HG03025 (cell line): Measurements from ENCODE around the gene DVL2.

Experiments used
- ATAC-seq: cut with Tn5 transposase; IDR thresholded peaks from one replicate; pipeline ENCODE4 v1.9.1; 2021; ENCODE audit warnings: mild to moderate bottlenecking, moderate library complexity; ENCODE audit not compliant: unreplicated experiment, low FRiP score

The DVL2 gene

DNA sequence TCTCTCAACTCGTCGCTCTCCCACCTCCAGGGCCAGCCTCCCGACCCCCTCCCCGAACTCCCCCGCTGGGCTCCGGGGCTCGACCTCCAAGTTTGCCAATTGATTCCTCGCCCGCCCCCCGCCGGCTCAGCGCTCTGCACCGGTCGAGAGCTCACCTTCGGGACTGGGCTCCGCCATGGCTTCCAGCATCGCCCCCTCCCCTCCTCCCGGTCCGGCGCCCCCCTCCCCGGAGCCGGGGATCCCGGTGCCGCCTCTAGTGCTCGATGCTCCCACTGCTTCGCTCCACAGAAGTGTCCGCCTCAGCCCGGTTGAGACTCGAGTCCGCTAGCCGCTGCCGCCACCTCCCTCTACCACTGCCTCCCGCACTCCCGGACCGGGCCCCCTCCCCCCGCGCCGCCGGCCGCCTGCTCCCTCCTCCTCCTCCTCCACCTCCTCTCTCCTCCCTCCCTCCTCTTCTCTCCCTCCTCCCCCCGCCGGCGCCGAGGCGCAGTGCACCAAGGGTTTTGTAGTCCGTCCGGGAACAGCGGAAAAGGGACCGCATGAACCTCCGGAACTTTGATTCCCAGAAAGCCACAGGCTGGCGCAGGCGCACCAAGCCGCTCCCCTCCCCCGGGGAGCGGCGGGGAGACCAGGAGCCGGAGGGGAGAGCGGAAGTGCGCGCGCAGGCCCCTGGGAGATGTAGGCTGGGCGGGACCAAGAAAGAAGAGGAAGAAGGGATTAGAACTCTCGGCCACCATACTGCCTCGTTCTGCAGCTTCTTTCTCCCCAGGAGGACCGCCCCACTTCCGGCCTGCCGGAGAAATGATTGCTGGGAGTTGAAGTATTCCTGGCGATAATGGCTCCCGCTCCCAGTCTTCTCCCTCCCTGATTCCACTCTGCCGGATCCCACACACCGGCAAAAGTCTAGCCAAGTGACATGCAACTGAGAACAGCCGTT, 5.0 kb upstream of the DVL2 start, which contains the start of gene PHF23:
TSS of gene PHF23 (minus strand) at position 367 of the 937 bp plus-strand sequence. CDS start at position 189, 178 bp downstream.
- peak; percentile 50 for ATAC-seq

DNA sequence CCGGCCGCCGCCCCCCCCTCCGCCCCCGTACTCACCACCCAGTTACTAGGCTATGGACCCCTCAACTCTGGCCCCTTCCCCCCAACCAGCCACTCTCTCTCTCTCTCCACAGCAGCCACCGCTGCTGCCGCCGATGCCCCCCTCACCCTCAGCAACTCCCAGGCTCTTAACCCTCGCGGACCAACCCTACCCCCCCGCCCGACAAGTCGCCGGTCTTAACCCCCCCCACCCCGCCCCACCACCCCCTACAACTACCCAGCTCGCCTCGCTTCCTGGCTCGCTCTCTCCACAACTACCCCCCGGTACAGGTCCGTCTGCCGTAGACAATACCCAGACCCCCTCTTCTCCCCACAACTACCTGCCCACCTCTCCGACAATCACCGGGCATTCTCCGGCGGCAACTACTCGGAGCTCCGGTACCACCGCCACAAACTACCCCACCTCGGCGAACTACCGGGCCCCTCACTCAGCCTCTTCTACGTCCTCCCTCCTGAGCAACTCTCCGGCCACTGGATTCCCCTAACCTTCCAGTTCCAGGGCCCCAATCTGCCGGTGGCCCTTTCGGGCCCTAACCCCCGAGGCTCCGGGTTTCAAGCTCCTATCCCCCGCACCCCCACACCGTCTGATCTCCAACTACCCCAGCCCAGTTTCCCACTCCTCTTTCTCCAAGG, 4.2 kb upstream of the DVL2 start:
- ATAC-seq: no peak

DNA sequence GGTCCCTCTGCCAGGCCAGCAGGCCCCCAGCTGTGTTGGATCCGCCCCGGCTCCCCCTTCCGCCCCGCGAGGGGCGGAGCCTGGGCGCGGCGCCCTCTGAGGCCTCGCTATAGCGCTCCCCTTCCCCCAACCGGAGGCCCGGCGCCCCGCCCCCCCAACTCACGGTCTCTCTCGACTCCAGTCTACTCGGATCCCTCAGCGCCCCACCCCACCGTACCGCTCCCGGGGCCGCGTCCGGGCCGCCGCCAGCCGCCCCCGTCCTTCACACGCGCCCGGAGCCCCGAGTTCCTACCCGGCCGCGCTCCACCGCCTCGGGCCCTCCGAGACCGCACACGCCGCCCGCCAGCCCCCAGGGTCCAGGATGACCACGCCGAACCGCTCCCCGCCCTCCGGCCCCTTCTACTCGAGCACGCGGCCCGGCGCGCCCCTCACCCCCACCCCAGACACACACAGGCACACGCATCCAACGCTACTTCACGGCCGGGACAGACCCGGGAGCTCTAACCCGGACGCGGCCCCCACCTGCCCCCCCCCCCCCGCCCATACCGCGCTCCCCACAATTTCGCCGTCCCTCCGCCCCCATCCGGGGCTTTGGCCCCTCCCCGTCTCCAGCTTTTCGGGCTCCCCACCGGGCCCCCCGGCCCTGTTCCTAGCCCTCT, 3.6 kb upstream of the DVL2 start:
- ATAC-seq: no peak

DNA sequence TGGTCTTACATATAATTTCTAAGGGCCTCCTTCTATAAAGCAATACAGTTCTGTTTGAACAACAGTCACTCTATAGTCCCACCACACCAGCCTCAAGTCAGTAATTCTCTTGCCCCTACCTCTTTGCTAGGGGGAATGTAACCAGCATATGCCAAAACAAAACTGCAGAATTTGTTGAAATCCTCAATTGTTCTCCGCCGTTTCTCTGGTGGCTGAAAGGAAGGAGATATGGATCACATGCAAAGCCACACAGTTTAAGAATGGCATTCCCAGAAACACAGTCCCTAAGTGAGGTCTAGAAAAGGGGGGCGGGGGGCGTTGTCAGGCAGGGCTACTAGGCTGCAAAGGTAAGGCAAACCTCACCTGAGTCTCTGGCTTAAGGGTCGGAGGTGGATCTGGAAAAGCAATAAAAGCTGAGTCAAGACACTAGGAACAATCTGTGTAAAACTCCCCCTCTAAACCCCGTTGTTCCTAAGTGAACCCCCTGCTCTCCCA, 3.0 kb upstream of the DVL2 start:
- no peak for ATAC-seq

DNA sequence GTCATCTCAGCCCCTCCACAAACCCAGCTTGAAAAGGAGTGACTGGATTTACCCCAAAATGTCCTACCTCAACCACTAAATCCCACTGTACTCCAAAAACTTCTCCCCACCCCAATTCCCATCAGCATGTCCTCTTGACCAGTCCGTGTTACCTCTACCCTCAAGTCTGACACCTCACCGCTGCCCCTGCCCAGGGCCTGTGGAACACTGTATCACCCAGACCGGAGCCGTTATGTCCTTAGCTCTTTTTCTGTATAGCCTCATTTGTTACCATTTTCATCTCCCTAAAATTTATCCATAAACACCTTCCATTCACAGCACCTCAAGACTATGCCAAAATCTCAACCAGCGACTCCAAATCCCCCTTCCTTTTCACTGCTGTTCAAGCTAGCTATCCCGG, 2.5 kb upstream of the DVL2 start:
- no peak for ATAC-seq

DNA sequence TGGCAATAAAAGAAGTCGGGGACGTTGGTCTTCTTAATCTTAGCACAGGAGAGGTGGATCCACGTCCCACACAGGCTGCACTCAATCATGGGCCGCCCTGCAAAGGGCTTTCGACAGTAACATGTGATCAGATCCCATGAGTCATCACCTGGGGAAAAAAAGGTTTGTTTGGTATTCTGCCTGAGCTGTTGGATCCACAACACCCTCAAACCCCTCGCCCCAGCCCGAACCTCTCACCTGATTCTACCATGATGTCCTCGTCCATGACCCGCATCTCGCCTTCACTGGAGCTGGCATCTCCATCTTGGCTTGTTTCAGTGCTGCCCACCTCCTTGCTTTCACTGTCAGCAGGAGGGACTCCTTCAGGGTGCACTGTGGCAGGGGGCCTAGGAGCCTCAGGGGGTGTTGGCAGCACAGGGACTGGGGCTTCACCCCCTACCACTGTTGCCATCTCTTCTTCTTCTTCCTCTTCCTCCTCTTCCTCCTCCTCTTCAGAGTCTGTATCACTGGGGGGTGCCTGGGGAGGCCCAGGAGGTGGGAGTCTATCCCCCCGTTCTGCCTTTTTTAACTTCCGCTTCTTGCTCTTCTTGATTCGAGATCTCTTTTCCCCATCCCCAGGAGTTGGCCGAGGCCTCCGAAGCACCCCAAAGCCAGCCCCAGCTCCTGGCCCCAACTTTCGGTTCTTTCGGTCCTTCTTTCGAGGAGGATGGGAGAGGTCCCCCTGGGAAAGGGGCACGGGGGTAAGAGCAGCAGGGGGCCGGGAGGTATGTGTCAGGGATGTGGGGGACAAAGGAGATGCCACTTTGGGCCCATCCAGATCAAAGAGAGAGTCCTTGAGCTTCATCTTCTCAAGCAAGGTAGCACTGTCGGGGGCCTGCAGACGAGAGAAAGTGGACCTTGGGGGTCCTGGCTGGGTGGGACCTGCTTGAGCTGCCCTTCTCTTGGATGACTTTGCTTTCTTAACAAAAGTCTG, 1.7 kb upstream of the DVL2 start:
- ATAC-seq: no peak

DNA sequence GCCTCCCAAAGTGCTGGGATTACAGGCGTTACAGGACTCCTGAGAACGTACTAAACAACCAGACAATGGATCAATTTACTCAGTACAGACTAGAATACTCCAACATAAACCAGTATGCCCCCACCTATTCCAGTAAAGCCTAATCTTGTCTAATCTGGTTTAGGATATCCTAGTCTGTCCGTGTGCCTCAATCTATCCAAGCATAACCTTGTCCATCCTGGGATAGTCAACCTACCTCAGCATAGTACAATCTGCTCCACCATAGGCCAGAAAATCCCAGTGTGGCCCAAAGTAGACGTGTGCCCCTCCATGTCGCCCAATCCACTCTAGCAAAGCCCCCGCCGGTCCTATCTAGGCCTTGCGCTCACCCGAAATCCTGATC, 625 bp downstream of the DVL2 start:
- ATAC-seq: no peak

DNA sequence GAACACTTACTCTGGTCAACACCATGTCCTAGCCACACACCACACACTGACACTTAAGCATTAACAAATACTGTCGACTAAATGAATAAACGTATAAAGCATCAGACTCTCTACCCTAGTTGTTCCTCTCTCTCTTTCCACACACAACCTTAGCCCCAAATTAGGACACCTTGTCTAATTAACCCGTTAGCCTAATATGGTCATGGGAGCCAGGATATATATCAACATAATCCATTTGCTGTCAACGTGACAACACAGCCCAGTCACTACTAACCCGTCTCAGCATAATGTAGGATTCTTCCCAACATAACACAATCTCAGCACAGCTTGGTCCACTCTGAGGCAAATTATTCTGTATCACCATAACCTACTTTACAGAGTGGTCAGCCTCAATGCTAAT, 2.2 kb downstream of the DVL2 start:
- ATAC-seq: no peak

DNA sequence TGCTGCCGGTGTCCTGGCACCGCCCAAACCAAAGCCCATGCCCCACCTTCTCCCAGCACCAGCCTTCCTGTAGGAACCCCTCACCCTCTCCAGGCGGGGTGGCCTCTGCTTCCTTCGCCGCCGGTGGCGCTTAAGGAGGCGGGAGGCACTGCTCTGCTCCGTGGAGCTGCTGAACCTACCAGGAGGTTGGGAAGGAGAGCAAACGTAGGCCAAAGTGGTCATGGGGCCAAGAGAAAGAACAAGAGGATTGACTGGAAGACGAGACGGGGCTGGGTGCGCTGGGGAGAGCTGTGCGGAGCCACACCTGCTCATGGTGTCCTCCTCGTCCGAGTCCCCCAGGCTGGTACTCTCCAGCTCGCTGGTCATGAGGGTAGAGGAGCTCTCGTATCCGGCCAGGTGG, 4.8 kb downstream of the DVL2 start:
- no peak for ATAC-seq

DNA sequence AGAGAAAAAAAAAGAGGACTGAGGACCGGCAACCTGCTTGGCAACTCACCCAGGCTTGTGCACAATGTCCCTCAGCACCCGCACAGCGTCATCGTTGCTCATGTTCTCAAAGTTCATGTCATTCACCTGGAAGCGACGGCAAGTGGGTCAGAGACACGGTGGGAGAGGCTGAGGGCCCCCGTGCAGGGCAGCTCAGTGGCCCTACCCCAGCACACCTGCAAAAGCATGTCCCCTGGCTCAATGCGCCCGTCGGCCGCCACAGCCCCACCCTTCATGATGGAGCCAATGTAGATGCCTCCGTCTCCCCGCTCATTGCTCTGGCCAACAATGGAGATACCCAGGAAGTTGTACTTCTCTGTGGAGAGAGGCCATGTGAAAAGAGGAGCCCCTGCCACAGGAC, 5.4 kb downstream of the DVL2 start:
- no peak for ATAC-seq

DNA sequence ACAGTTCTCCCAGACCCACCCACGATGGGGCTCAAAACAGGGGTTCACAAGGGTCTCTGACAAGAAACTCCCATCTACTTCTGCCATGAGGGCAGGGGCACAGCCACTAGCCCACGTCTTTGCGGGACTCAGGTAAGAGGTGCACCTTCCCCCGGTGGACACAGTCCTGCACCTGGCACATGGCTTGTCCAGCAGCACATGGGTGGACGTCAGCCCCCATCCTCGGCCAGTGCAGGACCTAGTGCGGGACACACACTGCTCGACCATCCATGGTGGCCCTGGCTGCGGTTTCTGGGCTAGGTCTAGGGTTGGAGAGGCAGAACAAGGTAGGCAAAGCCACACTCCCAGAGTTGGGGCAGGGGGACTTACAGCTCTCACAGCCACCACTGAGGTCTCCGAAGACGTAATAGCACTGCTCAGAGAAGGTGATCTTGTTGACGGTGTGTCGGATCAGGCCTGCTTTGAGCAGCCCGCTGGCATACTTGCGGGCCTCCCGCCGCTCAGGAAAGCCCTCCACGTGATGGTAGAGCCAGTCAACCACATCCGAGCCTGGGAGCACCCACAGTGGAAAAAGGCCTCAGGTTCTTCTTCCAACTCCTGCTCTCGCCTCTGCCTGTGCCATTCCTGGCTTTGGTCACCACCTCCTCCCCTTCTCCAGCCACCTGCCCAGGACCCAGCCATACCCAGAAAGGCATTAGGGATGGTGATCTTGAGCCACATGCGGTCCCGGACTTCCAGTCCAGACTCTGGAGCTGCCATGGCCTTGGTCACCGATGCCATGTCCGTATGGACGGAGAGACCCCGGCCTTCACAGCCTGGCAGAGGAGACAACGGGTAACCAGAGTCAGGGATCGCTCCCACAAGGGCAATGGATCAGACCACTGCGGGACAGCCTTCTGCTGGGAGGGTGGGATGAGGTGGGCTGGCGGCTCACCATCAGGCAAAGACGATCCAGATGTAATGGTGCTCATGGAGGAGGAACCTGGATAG, 7.3 kb downstream of the DVL2 start:
- ATAC-seq: no peak

DNA sequence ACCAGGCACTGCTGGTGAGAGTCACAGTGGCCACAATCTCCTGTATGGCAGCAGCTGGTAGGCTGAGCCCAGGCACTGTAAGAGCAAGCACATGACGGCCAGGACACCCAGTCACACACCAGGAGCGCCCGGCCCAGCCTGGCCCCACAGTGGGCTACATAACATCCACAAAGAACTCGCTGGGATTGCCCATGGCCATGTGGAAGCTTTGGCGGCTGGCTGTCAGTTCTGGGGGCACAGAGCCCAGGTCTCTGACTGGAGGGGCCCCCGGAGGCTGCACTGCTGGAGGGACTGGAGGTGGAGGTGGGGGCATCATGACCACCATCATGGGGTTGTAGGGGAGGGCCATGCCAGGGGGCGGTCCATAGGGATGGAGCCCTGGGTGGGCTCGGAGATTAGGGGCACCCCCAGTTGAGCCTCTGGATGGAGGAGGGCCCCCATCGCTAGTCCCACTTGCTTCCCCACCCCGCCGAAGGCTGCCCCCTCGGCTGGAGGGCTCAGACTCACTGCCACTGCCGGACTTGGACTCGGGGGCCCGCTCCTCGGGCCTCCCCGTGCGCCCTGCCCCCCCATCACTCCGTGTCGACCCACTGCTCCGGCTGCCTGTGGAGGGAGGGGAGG, 8.5 kb downstream of the DVL2 start:
- ATAC-seq: no peak

DNA sequence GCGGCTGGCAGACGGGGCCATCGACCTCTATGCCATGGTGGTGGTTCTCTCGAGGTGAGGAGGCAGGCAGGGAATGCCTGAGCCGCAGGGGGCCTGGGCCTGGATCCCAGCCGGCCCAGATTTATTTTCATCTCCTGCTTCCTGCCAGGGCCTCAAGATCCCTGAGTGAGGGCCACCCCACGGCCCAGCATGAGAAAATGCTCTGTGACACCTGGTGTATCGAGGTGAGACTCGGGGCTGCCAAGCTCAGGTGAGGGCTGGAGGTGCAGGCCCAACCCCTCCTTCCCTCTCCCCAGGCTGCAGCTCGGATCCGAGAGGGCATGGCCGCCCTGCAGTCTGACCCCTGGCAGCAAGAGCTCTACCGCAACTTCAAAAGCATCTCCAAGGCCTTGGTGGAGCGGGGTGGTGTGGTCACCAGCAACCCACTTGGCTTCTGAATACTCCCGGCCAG, 9.6 kb downstream of the DVL2 start:
- ATAC-seq: no peak

DNA sequence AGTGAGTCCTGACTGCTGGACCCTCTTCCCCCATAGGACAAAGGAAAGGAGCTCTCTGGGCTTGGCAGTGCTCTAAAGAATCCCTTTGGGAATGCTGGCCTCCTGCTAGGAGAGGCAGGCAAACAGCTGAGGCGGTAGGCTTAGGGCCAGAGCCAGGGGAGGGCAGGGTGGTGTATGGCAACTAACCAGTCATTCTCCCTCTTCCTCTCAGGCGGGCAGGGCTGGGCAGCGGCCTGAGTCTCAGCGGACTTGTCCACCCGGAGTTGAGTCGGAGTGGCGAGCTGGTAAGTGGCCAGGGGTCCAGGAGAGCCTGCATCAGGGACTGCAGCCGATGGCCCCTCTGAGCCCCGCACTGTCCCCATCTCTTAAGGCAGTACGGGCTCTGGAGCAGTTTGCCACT, 10.2 kb downstream of the DVL2 start:
- no peak for ATAC-seq

DNA sequence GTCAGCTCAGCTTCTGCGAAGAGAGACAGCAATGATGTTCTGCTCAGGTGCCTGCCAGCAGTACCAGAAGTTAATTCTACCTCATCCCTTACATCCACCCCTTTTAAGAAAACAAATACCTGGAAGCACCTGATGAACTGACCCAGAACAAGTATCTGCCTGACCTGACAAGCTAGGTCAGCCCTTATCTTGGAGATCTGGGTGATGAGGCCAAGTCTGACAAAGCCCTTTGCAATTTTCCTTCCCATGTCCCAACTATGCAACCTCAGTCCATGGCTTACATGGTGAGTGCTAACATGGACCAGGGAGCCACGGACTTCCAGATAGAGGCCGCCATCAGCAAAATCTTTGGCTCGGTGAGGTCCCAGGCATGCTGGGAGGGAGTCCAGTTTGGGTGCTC, 10.9 kb downstream of the DVL2 start:
- no peak for ATAC-seq

DNA sequence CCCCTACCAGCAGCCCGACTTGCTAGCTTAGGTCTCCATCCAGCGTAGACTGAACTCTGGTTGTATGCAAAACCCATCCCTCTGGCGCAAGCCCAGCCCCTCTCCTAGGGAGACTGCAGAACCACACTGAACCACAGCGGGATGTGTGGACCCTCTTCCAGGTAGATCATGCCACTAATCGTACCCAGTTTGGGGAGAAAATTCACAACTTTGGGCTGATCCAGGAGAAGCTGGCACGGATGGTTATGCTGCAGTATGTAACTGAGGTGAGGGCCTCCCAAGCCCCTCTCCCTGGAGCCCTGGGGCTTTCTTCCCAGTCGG, 11.4 kb downstream of the DVL2 start:
- ATAC-seq: no peak

DNA sequence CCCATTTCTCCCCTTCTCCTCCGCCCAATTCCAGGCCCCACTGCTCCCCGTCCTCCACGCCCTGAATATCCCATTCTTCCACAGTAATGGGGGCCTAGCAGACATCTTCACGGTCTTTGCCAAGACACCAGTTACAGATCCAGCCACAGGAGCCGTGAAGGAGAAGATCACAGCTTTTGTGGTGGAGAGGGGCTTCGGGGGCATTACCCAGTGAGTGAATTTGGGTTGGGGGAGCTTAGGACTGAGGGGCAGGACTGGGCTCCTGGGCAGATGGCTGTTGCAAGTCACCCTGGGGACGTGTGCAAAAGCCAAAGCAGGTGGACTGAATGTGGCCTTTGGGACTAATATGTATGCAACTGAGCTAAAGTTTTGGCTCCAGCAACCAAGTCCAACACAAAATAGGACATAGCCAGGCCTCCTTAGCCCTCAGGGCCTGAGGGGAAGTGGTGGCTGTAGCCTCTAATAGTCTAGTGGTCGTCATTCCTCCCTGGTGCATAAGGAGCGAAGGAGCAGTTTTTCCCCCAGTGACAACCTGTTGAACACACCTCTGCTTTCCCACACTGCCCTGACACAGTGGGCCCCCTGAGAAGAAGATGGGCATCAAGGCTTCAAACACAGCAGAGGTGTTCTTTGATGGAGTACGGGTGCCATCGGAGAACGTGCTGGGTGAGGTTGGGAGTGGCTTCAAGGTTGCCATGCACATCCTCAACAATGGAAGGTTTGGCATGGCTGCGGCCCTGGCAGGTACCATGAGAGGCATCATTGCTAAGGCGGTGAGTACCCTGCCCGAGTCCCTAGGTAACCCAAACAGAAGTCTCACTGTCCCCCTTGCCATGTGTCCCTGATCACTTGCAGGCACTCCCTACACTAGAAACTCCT, 12.0 kb downstream of the DVL2 start:
- no peak for ATAC-seq
